ENCODE data around the gene GLUD1. TPM values are rescaled to one million over a fixed set of nuclear protein-coding genes. Genes with fewer than 3 reads are reported as not detected.
"Not testable (repeated sequence)": the region's sequence is repeated elsewhere in the genome, so short reads cannot be mapped to it uniquely, and the experiment has no call there.

GLUD1 gene
- polyA plus RNA-seq, 1 donor from 2014 or later: 83.7 TPM

- Mint-ChIP-seq H3K27me3 (peaks cover 3% of the 10 kb centered on the region), H3K9me3 (peaks cover 0 to 6% (median 0%) of the 10 kb centered on the region in 3 donors), H3K36me3 (peaks cover 9% of the 10 kb centered on the region), H3K4me1 (peaks cover 0 to 5% (median 0%) of the 10 kb centered on the region in 3 donors), H3K27ac (no peak overlapping the region), H3K4me3 (no peak overlapping the region)
Observed at GRCh38 chr10:87038286-87038717, 56.3 kb downstream of the GLUD1 start.

DNA sequence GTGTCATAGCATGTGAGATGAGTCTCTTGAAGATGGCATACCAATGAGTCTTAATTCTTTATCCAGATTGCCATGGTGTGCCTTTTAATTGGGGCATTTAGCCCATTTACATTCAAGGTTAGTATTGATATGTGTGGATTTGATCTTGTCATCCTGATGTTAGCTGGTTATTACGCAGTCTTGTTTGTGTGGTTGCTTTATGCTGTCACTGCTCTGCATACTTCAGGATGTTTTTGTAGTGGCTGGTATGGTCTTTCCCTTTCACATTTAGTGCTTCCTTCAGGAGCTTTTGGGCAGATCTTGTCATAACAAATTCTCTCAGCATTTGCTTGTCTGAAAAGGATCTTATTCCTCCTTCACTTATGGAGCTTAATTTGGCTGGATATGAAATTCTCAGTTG lies 58.0 kb downstream of the GLUD1 start:
- Mint-ChIP-seq H3K27ac (no peak overlapping the region), H3K4me3 (no peak overlapping the region), H3K36me3 (peaks cover 1% of the 10 kb centered on the region), H3K4me1 (peaks cover 0 to 3% (median 0%) of the 10 kb centered on the region in 3 donors), H3K9me3 (peaks cover 0 to 6% (median 0%) of the 10 kb centered on the region in 3 donors), H3K27me3 (peaks cover 3% of the 10 kb centered on the region)

DNA sequence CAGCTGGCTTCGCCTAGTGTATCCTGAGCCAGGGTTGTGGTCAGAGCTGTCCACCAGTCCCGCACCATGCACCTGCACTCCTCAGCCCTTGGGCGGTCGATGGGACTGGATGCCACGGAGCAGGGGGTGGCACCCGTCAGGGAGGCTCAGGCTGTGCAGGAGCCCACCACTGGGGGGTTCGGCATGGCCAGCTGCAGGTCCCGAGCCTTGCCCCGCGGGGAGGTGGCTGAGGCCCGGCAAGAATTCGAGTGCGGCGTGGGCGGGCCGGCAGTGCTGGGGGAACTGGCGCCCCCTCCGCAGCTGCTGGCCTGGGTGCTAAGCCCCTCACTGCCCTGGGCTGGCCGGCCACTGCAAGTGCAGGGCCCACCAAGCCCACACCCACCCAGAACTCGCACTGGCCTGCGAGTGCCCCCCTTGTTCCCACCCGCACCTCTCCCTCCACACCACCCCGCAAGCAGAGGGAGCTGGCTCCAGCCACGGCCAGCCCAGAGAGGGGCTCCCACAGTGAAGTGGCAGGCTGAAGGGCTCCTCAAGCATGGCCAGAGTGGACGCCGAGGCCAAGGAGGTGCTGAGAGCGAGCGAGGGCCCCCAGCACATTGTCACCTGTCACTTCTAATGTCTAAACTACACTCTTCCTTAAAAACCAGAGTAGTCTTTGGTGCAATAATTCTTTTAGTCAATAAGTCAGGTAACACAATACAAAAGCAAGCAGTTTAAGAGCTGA lies 63.6 kb downstream of the GLUD1 start:
- no peaks in the 10 kb centered on the region for H3K27me3 Mint-ChIP-seq
- H3K4me3 Mint-ChIP-seq: no peak overlapping the region
- no peaks in the 10 kb centered on the region for H3K9me3 Mint-ChIP-seq
- H3K4me1 Mint-ChIP-seq: peaks cover 0 to 3% (median 0%) of the 10 kb centered on the region in 3 donors
- H3K36me3 Mint-ChIP-seq: peaks cover 1% of the 10 kb centered on the region
- no peak overlapping the region for H3K27ac Mint-ChIP-seq

DNA sequence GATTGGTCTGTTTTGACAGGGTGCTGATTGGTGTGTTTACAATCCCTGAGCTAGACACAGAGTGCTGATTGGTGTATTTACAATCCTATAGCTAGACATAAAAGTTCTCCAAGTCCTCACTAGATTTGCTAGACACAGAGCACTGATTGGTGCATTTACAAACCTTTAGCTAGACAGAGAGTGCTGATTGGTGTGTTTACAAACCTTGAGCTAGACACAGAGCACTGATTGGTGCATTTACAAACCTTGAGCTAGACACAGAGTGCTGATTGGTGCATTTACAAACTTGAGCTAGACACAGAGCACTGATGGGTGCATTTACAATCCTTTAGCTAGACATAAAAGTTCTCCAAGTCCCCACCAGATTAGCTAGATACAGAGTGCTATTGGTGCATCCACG lies 64.2 kb downstream of the GLUD1 start:
- not testable (repeated sequence) for H3K4me1 Mint-ChIP-seq, H3K9me3 Mint-ChIP-seq, H3K27ac Mint-ChIP-seq, H3K4me3 Mint-ChIP-seq, H3K36me3 Mint-ChIP-seq, H3K27me3 Mint-ChIP-seq

DNA sequence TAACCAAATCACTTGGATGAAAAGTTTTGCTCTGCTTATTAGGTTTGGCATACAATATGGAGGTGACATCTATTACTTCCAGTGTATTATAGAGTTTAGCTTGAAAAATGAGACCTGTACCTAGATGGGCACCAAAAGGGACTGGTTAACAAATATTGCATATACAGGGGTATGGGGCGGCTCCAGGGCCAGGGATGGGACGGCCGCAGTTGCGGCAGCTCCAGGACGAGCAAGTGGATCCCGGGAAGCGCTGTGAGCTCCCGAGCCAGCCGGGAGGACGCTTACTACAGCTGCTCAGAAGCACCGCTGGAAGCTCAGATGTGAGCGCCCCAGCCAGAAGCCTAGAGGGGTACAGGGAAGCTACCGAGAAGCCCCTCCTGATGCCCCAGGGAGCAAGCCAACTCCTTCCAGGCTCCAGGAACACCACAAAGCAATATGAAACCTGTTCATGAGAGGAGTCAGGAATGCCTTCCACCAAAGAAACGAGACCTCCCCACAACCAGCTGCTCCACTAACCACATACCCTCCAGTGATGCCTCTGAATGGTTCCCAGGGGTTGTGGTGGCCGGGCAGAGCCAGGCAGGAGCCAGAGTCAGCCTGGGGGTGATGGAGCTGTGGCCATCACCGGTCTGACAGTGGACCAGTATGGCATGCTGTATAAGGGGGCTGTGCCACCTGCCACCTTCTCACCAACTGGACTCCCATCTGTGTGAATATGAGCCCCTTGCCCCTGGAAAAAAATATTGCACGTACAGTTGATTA lies 67.7 kb downstream of the GLUD1 start:
- H3K4me1 Mint-ChIP-seq, H3K4me3 Mint-ChIP-seq, H3K9me3 Mint-ChIP-seq, H3K36me3 Mint-ChIP-seq, H3K27ac Mint-ChIP-seq, H3K27me3 Mint-ChIP-seq: not testable (repeated sequence)

- H3K36me3 Mint-ChIP-seq, H3K4me1 Mint-ChIP-seq, H3K9me3 Mint-ChIP-seq, H3K4me3 Mint-ChIP-seq, H3K27ac Mint-ChIP-seq, H3K27me3 Mint-ChIP-seq: not testable (repeated sequence)
Observed at GRCh38 chr10:87025285-87025958, 69.2 kb downstream of the GLUD1 start.

DNA sequence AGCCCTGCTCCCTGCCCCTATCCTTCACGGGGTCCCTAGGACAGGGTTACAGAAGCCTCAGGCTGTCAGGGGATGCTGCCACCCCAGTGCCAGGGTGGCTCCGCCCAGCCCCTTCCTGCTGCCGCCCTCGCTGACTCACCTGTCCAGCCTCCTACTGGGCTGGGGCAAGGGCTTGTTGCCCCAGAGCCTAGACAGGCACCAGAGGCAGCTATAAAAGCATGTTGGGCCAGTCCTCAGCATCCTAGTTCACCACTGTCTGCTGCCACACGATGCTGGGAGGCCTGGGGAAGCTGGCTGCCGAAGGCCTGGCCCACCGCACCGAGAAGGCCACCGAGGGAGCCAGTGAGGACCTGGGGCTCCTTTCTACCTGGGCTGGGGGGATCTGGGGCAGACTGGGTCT lies 74.6 kb downstream of the GLUD1 start, which contains the start of gene FAM25A:
FAM25A (plus strand) TSS at position 239 of the 400 bp plus-strand sequence; CDS start at position 270, 31 bp downstream.
- not testable (repeated sequence) for H3K36me3 Mint-ChIP-seq, H3K4me3 Mint-ChIP-seq, H3K27me3 Mint-ChIP-seq, H3K4me1 Mint-ChIP-seq, H3K9me3 Mint-ChIP-seq, H3K27ac Mint-ChIP-seq

DNA sequence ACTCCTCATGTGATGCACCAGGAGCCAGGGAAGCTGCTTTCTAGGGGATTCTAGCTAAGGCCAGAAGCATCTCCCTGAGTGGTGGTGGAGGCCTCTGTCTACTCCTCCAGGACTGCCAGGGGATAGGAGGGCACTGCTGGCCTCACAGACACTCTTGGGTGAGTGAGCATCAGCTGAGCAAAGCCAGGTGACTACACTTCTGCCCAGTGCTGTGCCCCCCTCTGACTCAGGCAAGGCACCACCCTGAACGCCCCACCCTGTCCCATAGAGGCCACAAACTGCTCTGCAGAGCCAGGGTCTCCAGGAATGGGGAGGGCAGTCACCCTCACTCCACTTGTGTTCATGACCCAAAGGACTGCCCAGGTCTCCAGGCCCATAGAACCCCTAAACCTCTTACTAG lies 75.1 kb downstream of the GLUD1 start:
- not testable (repeated sequence) for H3K36me3 Mint-ChIP-seq, H3K27ac Mint-ChIP-seq, H3K4me3 Mint-ChIP-seq, H3K4me1 Mint-ChIP-seq, H3K9me3 Mint-ChIP-seq, H3K27me3 Mint-ChIP-seq

DNA sequence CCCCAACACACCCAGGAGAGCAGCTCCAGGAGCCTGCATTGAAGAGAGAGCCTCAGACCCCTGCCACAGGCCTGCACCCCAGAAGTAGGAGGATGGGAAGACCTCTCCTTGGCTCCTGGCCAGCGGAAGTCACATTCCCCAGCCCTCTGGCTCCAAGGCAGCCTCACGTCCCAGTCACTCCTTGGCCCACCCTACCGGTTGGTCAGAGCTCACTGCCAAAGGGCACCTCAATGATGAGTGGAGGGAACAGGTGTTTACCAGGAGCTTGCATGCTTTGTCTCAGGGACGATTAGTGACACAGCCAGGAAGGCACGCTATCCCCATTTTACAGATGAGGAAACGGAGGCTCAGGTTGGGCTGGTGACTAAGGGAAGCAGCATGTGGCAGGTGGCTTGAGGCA lies 75.6 kb downstream of the GLUD1 start:
- not testable (repeated sequence) for H3K4me1 Mint-ChIP-seq, H3K27me3 Mint-ChIP-seq, H3K9me3 Mint-ChIP-seq, H3K27ac Mint-ChIP-seq, H3K36me3 Mint-ChIP-seq, H3K4me3 Mint-ChIP-seq

- not testable (repeated sequence) for H3K27ac Mint-ChIP-seq, H3K9me3 Mint-ChIP-seq, H3K27me3 Mint-ChIP-seq, H3K36me3 Mint-ChIP-seq, H3K4me1 Mint-ChIP-seq, H3K4me3 Mint-ChIP-seq
Observed at GRCh38 chr10:87018127-87018526, 76.5 kb downstream of the GLUD1 start.

DNA sequence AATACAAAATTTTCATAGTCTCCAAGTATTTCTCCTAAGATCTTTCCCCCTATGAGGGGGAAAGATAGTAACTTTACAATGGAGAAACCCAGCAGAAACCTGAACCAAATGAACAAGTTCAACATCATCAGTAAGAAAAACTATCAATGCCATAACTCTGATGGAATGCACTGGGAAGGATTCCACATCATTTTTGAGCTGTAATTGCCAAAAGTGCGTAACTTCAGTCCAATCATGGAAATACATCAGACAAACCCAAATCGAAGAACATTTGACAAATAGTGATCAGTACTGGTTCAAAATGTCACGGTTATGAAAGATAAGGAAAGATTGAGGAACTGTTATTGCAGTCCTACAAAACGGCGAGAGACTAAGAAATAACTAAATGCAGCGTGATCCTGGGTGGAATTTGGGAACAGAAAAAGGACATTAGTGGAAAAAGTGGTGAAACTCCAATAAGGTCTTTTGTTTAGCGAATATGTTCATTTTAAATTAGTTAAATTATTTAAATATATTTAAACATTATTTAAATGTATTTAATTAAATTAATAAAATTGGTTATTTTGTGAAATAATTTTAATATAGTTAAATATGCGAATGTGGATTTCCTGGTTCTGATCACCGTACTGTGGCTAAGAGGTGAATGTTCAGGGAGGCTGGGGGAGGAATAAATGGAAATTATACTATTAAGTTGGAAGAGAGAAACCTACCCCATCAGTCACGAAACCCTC lies 79.5 kb downstream of the GLUD1 start:
- H3K27me3 Mint-ChIP-seq, H3K9me3 Mint-ChIP-seq, H3K4me3 Mint-ChIP-seq, H3K27ac Mint-ChIP-seq, H3K36me3 Mint-ChIP-seq, H3K4me1 Mint-ChIP-seq: not testable (repeated sequence)

DNA sequence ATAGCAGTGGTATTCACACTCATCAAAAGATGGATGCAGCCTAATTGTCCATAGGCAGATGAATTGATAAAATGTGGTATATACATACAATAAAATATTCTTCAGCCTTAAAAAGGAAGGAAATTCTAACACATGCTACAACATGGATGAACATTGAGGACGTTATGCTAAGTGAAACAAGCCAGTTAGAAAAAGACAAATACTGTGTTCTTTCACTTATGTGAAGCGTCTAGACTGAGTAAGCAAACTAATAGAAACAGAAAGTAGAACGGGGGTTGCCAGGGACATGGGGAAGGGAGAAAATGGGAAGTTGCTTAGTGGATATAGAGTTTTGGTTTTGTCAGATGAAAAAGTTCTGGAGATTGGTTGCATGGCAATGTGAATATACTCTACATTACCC lies 81.1 kb downstream of the GLUD1 start:
- H3K36me3 Mint-ChIP-seq, H3K27me3 Mint-ChIP-seq, H3K4me1 Mint-ChIP-seq, H3K4me3 Mint-ChIP-seq, H3K9me3 Mint-ChIP-seq, H3K27ac Mint-ChIP-seq: not testable (repeated sequence)

DNA sequence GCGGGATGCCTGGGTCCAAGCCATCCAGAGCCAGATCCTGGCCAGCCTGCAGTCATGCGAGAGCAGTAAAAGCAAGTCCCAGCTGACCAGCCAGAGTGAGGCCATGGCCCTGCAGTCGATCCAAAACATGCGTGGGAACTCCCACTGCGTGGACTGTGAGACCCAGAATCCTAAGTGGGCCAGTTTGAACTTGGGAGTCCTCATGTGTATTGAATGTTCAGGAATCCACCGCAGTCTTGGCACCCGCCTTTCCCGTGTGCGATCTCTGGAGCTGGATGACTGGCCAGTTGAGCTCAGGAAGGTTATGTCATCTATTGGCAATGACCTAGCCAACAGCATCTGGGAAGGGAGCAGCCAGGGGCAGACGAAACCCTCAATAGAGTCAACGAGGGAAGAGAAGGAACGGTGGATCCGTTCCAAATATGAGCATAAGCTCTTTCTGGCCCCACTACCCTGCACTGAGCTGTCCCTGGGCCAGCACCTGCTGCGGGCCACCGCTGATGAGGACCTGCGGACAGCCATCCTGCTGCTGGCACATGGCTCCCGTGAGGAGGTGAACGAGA lies 85.4 kb downstream of the GLUD1 start:
- H3K4me1 Mint-ChIP-seq, H3K27me3 Mint-ChIP-seq, H3K36me3 Mint-ChIP-seq, H3K9me3 Mint-ChIP-seq, H3K4me3 Mint-ChIP-seq: not testable (repeated sequence)
- H3K27ac Mint-ChIP-seq: peak overlapping the region in 1 of 3 donors; percentile 39

DNA sequence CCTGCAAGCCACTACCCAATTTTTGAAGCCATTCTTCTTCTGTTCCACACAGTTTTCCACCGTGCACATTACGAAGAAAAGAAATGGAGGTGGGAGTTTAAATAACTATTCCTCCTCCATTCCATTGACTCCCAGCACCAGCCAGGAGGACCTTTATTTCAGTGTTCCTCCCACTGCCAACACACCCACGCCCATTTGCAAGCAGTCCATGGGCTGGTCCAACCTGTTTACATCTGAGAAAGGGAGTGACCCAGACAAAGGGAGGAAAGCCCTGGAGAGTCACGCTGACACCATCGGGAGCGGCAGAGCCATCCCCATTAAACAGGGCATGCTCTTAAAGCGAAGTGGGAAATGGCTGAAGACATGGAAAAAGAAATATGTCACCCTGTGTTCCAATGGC lies 86.3 kb downstream of the GLUD1 start:
- H3K4me3 Mint-ChIP-seq, H3K9me3 Mint-ChIP-seq, H3K27ac Mint-ChIP-seq, H3K36me3 Mint-ChIP-seq, H3K27me3 Mint-ChIP-seq, H3K4me1 Mint-ChIP-seq: not testable (repeated sequence)

DNA sequence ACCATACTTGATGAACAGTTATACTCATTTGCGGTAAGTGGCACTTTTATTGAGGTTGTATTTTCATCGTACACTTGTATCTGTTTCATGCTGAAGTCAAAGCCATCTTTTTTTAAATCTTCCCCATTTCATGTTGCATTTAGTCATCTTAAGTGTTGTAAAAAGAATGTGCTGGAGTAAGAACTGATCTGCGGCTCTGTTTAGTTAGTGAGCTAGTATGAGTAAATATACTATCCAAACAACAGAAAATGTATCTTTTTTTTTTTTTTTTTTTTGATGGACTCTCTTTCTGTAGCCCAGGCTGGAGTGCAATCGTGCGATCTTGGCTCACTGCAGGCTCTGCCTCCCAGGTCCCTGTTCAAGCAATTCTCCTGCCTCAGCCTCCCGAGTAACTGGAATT lies 87.0 kb downstream of the GLUD1 start:
- H3K27ac Mint-ChIP-seq, H3K27me3 Mint-ChIP-seq, H3K4me1 Mint-ChIP-seq, H3K9me3 Mint-ChIP-seq, H3K36me3 Mint-ChIP-seq, H3K4me3 Mint-ChIP-seq: not testable (repeated sequence)

All from IgD-negative memory B cell (primary cell).